ENCODE measurements around the gene ENOX2. TPM values are rescaled to one million over a fixed set of nuclear protein-coding genes. Genes with fewer than 3 reads are reported as not detected.

Gene ENOX2
- total RNA-seq, 1 experiment from 2014 or later = 11.4 TPM

- Mint-ChIP-seq H3K27me3 (ENCODE audit: insufficient read depth, unreplicated experiment) (no peaks in the 10 kb centered on the region), H3K27ac (ENCODE audit: unreplicated experiment) (no peak overlapping the region), H3K4me1 (ENCODE audit: low read depth, unreplicated experiment) (no peaks in the 10 kb centered on the region), H3K4me3 (ENCODE audit: unreplicated experiment) (no peak overlapping the region), H3K36me3 (ENCODE audit: insufficient read depth, unreplicated experiment) (no peaks in the 10 kb centered on the region), H3K9me3 (ENCODE audit: unreplicated experiment) (no peaks in the 10 kb centered on the region)
- CTCF ChIA-PET = no interaction called here
- Histone ChIP-seq H3K4me3 (ENCODE audit: low read depth, low read length) (no peak overlapping the region), H3K36me3 (ENCODE audit: control insufficient read depth, insufficient read depth, low read length) (no peaks in the 10 kb centered on the region), H3K27me3 (replicated peaks; ENCODE audit: control insufficient read depth, insufficient read depth, low read length) (no peaks in the 10 kb centered on the region), H3K9me3 (no peaks in the 10 kb centered on the region), H3K4me1 (no peaks in the 10 kb centered on the region)
- no peak for TF ChIP-seq CTCF (IDR thresholded peaks at IDR 0.05; ENCODE audit: insufficient read depth in 1 of 2, low read depth in 1 of 2, low read length in 1 of 2, severe bottlenecking in 1 of 2, unreplicated experiment in 1 of 2)
- POLR2A ChIA-PET = no interaction called here
- intact Hi-C loops (cut with micrococcal nuclease; ENCODE audit: unreplicated experiment) = no loop called here
- DNase-seq = no peak
- BruUV-seq (replicated peaks) = no TSS peak
These were observed 274.5 kb downstream of the ENOX2 start for GRCh38 chrX:130628516-130628915.

DNA sequence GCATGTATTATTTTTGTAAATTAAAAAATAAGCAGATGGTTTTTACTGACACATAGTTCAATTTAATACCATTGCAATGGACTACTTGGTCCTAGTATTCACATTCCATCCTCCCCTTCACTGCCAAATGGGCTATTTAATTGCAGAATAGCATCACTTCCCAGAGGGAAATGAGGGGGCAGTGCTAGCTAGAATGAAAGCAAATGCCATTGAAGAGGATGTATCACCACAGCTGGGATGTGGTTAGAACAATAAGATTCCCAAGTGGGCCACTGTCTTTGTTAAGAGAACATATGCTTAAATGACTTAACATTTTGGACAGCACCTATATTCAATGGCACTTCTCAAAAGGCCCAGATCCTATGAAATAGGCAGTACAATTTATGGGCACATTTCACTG, 276.5 kb downstream of the ENOX2 start:
- H3K4me3 Mint-ChIP-seq (ENCODE audit: unreplicated experiment) = no peak overlapping the region
- no TSS peak for BruUV-seq (replicated peaks)
- CTCF ChIA-PET = no interaction called here

GRCh38 chrX:130625386-130625785, 277.6 kb downstream of the ENOX2 start:
- H3K4me1 ChIP-seq = no peaks in the 10 kb centered on the region
- TF ChIP-seq CTCF (IDR thresholded peaks at IDR 0.05; ENCODE audit: insufficient read depth in 1 of 2, low read depth in 1 of 2, low read length in 1 of 2, severe bottlenecking in 1 of 2, unreplicated experiment in 1 of 2) = no peak
- no peak for DNase-seq
- H3K27me3 Mint-ChIP-seq (ENCODE audit: insufficient read depth, unreplicated experiment) = no peaks in the 10 kb centered on the region
- intact Hi-C loops (cut with micrococcal nuclease; ENCODE audit: unreplicated experiment) = no loop called here
- ChIA-PET POLR2A (no interaction called here), CTCF (no interaction called here)
- BruUV-seq (replicated peaks) = no TSS peak
- H3K9me3 Mint-ChIP-seq (ENCODE audit: unreplicated experiment) = no peaks in the 10 kb centered on the region
- no peaks in the 10 kb centered on the region for H3K36me3 ChIP-seq (ENCODE audit: control insufficient read depth, insufficient read depth, low read length)
- H3K36me3 Mint-ChIP-seq (ENCODE audit: insufficient read depth, unreplicated experiment) = no peaks in the 10 kb centered on the region
- no peak overlapping the region for H3K4me3 Mint-ChIP-seq (ENCODE audit: unreplicated experiment)
- H3K4me3 ChIP-seq (ENCODE audit: low read depth, low read length) = no peak overlapping the region
- no peaks in the 10 kb centered on the region for H3K4me1 Mint-ChIP-seq (ENCODE audit: low read depth, unreplicated experiment)
- no peaks in the 10 kb centered on the region for H3K27me3 ChIP-seq (replicated peaks; ENCODE audit: control insufficient read depth, insufficient read depth, low read length)
- no peaks in the 10 kb centered on the region for H3K9me3 ChIP-seq
- H3K27ac Mint-ChIP-seq (ENCODE audit: unreplicated experiment) = no peak overlapping the region

More for the DNA sequence above, 276.5 kb downstream of the ENOX2 start:
- Mint-ChIP-seq H3K9me3 (ENCODE audit: unreplicated experiment) (no peaks in the 10 kb centered on the region), H3K27ac (ENCODE audit: unreplicated experiment) (no peak overlapping the region), H3K36me3 (ENCODE audit: insufficient read depth, unreplicated experiment) (no peaks in the 10 kb centered on the region), H3K4me1 (ENCODE audit: low read depth, unreplicated experiment) (no peaks in the 10 kb centered on the region), H3K27me3 (ENCODE audit: insufficient read depth, unreplicated experiment) (no peaks in the 10 kb centered on the region)
- no peak overlapping the region for H3K4me3 ChIP-seq (ENCODE audit: low read depth, low read length)
- H3K9me3 ChIP-seq = no peaks in the 10 kb centered on the region
- DNase-seq = no peak
- H3K4me1 ChIP-seq = no peaks in the 10 kb centered on the region
- no peaks in the 10 kb centered on the region for H3K36me3 ChIP-seq (ENCODE audit: control insufficient read depth, insufficient read depth, low read length)
- POLR2A ChIA-PET = no interaction called here
- no peak for TF ChIP-seq CTCF (IDR thresholded peaks at IDR 0.05; ENCODE audit: insufficient read depth in 1 of 2, low read depth in 1 of 2, low read length in 1 of 2, severe bottlenecking in 1 of 2, unreplicated experiment in 1 of 2)
- no peaks in the 10 kb centered on the region for H3K27me3 ChIP-seq (replicated peaks; ENCODE audit: control insufficient read depth, insufficient read depth, low read length)
- intact Hi-C loops (cut with micrococcal nuclease; ENCODE audit: unreplicated experiment) = no loop called here
